ES-I3 (cell line): ENCODE results near the gene IFI30.

Experiments used
- H3K36me3 ChIP-seq: 2 replicates; pipeline ENCODE4 v1.6.1; 2013; ENCODE audit warnings: mild to moderate bottlenecking, low read length, control low read depth, moderate library complexity; ENCODE audit not compliant: insufficient read depth
- H3K4me1 ChIP-seq: 2 replicates; pipeline ENCODE4 v1.6.1; 2013; ENCODE audit warnings: mild to moderate bottlenecking, control low read depth, low read length; ENCODE audit not compliant: insufficient read depth
- H3K9ac ChIP-seq: 2 replicates; pipeline ENCODE4 v1.6.1; 2013; ENCODE audit warnings: low read depth, mild to moderate bottlenecking, low read length, moderate library complexity
- H3K9me3 ChIP-seq: 2 replicates; pipeline ENCODE4 v1.6.1; 2013; ENCODE audit warnings: mild to moderate bottlenecking, low read length, moderate library complexity; ENCODE audit not compliant: control insufficient read depth, insufficient read depth

Gene IFI30

GRCh38 chr19:18194554-18195238 is 21.1 kb downstream of the IFI30 start:
- Histone ChIP-seq H3K9me3 (no peaks in the 10 kb centered on the region), H3K36me3 (no peaks in the 10 kb centered on the region; the same call in 1 of the 2 replicates), H3K4me1 (peaks cover 5% of the 10 kb centered on the region; the same call in 1 of the 2 replicates), H3K9ac (peak overlapping the region; percentile 82; the same call in 1 of the 2 replicates)

GRCh38 chr19:18196511-18196845 is 22.9 kb downstream of the IFI30 start:
- peaks cover 5% of the 10 kb centered on the region; the same call in 1 of the 2 replicates for H3K4me1 ChIP-seq
- no peaks in the 10 kb centered on the region; the same call in 1 of the 2 replicates for H3K36me3 ChIP-seq
- no peak overlapping the region for H3K9ac ChIP-seq
- H3K9me3 ChIP-seq, result no peaks in the 10 kb centered on the region

GRCh38 chr19:18197306-18197705 is 23.7 kb downstream of the IFI30 start:
- peaks cover 5% of the 10 kb centered on the region; the same call in 1 of the 2 replicates for H3K4me1 ChIP-seq
- no peak overlapping the region for H3K9ac ChIP-seq
- no peaks in the 10 kb centered on the region for H3K9me3 ChIP-seq
- H3K36me3 ChIP-seq, result no peaks in the 10 kb centered on the region; the same call in 1 of the 2 replicates

- no peaks in the 10 kb centered on the region for H3K9me3 ChIP-seq
- no peaks in the 10 kb centered on the region; the same call in 1 of the 2 replicates for H3K36me3 ChIP-seq
- peaks cover 5% of the 10 kb centered on the region for H3K4me1 ChIP-seq
- no peak overlapping the region for H3K9ac ChIP-seq
These were observed 24.3 kb downstream of the IFI30 start for GRCh38 chr19:18197941-18198340.

GRCh38 chr19:18198374-18198773 is 24.8 kb downstream of the IFI30 start:
- no peaks in the 10 kb centered on the region; the same call in 1 of the 2 replicates for H3K36me3 ChIP-seq
- H3K4me1 ChIP-seq, result peaks cover 5% of the 10 kb centered on the region
- H3K9ac ChIP-seq, result no peak overlapping the region
- H3K9me3 ChIP-seq, result no peaks in the 10 kb centered on the region

GRCh38 chr19:18202397-18202777 is 28.8 kb downstream of the IFI30 start:
- no peaks in the 10 kb centered on the region; the same call in 1 of the 2 replicates for H3K4me1 ChIP-seq
- H3K36me3 ChIP-seq, result no peaks in the 10 kb centered on the region; the same call in 1 of the 2 replicates
- H3K9me3 ChIP-seq, result no peaks in the 10 kb centered on the region
- no peak overlapping the region for H3K9ac ChIP-seq

- H3K4me1 ChIP-seq, result no peaks in the 10 kb centered on the region; the same call in 1 of the 2 replicates
These were observed 29.3 kb downstream of the IFI30 start for GRCh38 chr19:18202778-18203407.

GRCh38 chr19:18203408-18203862 is 29.8 kb downstream of the IFI30 start:
- Histone ChIP-seq H3K9ac (peak overlapping the region; percentile 89), H3K36me3 (no peaks in the 10 kb centered on the region), H3K9me3 (no peaks in the 10 kb centered on the region), H3K4me1 (no peaks in the 10 kb centered on the region; the same call in 1 of the 2 replicates)

More at GRCh38 chr19:18202778-18203407, 29.3 kb downstream of the IFI30 start:
- no peaks in the 10 kb centered on the region; the same call in 1 of the 2 replicates for H3K36me3 ChIP-seq
- H3K9ac ChIP-seq, result peak overlapping the region; percentile 89
- no peaks in the 10 kb centered on the region for H3K9me3 ChIP-seq

- H3K36me3 ChIP-seq, result no peaks in the 10 kb centered on the region
These were observed 30.3 kb downstream of the IFI30 start, which contains the start of gene RAB3A for GRCh38 chr19:18203863-18204393. RAB3A (minus strand) TSS chr19:18204042; CDS start chr19:18202740, 1,302 bp downstream.

GRCh38 chr19:18204394-18205199 is 31.0 kb downstream of the IFI30 start:
- no peaks in the 10 kb centered on the region for H3K9me3 ChIP-seq
- peak overlapping the region; percentile 78 for H3K9ac ChIP-seq
- no peaks in the 10 kb centered on the region; the same call in 1 of the 2 replicates for H3K4me1 ChIP-seq
- no peaks in the 10 kb centered on the region for H3K36me3 ChIP-seq

More at GRCh38 chr19:18203863-18204393, 30.3 kb downstream of the IFI30 start, which contains the start of gene RAB3A:
- Histone ChIP-seq H3K9me3 (no peaks in the 10 kb centered on the region), H3K9ac (peak within 1 kb of the TSS; percentile 89), H3K4me1 (no peaks in the 10 kb centered on the region; the same call in 1 of the 2 replicates)

GRCh38 chr19:18205200-18205892 is 31.7 kb downstream of the IFI30 start:
- no peaks in the 10 kb centered on the region for H3K36me3 ChIP-seq
- no peaks in the 10 kb centered on the region for H3K9me3 ChIP-seq

GRCh38 chr19:18206018-18206417 is 32.4 kb downstream of the IFI30 start:
- H3K36me3 ChIP-seq, result no peaks in the 10 kb centered on the region
- no peaks in the 10 kb centered on the region; the same call in 1 of the 2 replicates for H3K4me1 ChIP-seq
- no peaks in the 10 kb centered on the region for H3K9me3 ChIP-seq
- peak overlapping the region; percentile 78 for H3K9ac ChIP-seq

More at GRCh38 chr19:18205200-18205892, 31.7 kb downstream of the IFI30 start:
- H3K4me1 ChIP-seq, result no peaks in the 10 kb centered on the region; the same call in 1 of the 2 replicates
- peak overlapping the region; percentile 78 for H3K9ac ChIP-seq
